SU-DHL-6 (cell line): ENCODE measurements around the gene TICRR.

Experiments used
- H2AFZ ChIP-seq: fragments of 200-600 bp; sonication (generic); 2 replicates; pipeline ENCODE4 v1.6.1; 2014; ENCODE audit warnings: low read depth, mild to moderate bottlenecking, moderate library complexity, mixed read lengths, antibody characterized with exemption, low read length; ENCODE audit not compliant: severe bottlenecking
- H3F3A ChIP-seq: fragments of 200-600 bp; shearing (Covaris generic); 2 replicates; pipeline ENCODE4 v1.6.0; 2016; ENCODE audit warnings: antibody characterized with exemption, mild to moderate bottlenecking; ENCODE audit not compliant: insufficient read depth
- H3K27ac ChIP-seq: fragments of 200-600 bp; sonication (generic); 2 replicates; pipeline ENCODE4 v1.5.1; 2016; ENCODE audit warnings: low read depth, mild to moderate bottlenecking, low read length, moderate library complexity, mixed read lengths
- H3K27me3 ChIP-seq: fragments of 200-600 bp; sonication (generic), shearing (Covaris generic); 2 replicates; pipeline ENCODE4 v1.6.0; 2014; ENCODE audit warnings: mild to moderate bottlenecking, low read length
- H3K36me3 ChIP-seq: fragments of 200-600 bp; sonication (generic); 2 replicates; pipeline ENCODE4 v1.6.1; 2014; ENCODE audit warnings: mild to moderate bottlenecking, low read length, mixed read lengths
- H3K4me2 ChIP-seq: fragments of 300-600, 200-600 bp; shearing (Covaris generic), sonication (generic); 2 replicates; pipeline ENCODE4 v1.6.0; 2014; ENCODE audit warnings: low read length, low read depth, mild to moderate bottlenecking; ENCODE audit not compliant: poor library complexity, severe bottlenecking
- H3K4me3 ChIP-seq: fragments of 200-600 bp; sonication (generic); 2 replicates; pipeline ENCODE4 v1.5.1; 2014; ENCODE audit warnings: antibody characterized with exemption, low read length, mild to moderate bottlenecking, mixed read lengths; ENCODE audit not compliant: insufficient read depth, poor library complexity, severe bottlenecking
- H3K79me2 ChIP-seq: fragments of 200-600 bp; sonication (generic); 2 replicates; pipeline ENCODE4 v1.6.1; 2014; ENCODE audit warnings: mild to moderate bottlenecking, low read length, moderate library complexity; ENCODE audit not compliant: insufficient read depth
- H3K9ac ChIP-seq: fragments of 200-600 bp; sonication (generic); 2 replicates; pipeline ENCODE4 v1.7.0; 2014; ENCODE audit warnings: mild to moderate bottlenecking, low read length
- H3K9me2 ChIP-seq: fragments of 200-600 bp; sonication (generic); replicated peaks from 2 replicates; pipeline ENCODE4 v1.6.1; 2014; ENCODE audit warnings: low read length; ENCODE audit not compliant: insufficient read depth
- H3K9me3 ChIP-seq: fragments of 200-600 bp; sonication (generic); 2 replicates; pipeline ENCODE4 v1.6.1; 2014; ENCODE audit warnings: low read length, mixed read lengths; ENCODE audit not compliant: insufficient read depth
- H4K20me1 ChIP-seq: fragments of 200-600 bp; sonication (generic); 2 replicates; pipeline ENCODE4 v1.6.1; 2014; ENCODE audit warnings: low read depth, mild to moderate bottlenecking, antibody characterized with exemption, low read length, moderate library complexity, mixed read lengths
- EZH2phosphoT487 ChIP-seq: fragments of 200-600 bp; sonication (generic), shearing (Covaris generic); conservative IDR thresholded peaks from 2 replicates; pipeline ENCODE4 v1.6.1; 2018; ENCODE audit warnings: mild to moderate bottlenecking, antibody characterized with exemption, low read length, moderate library complexity, mixed read lengths
- TF ChIP-seq, protein P1 (sequence below): fragments of 200-600 bp; sonication (generic); IDR thresholded peaks from one replicate; pipeline ENCODE4 v1.5.1; 2017; ENCODE audit warnings: antibody characterized with exemption, mild to moderate bottlenecking, low read length, moderate library complexity; ENCODE audit not compliant: insufficient read depth, poor library complexity, severe bottlenecking

The TICRR gene

DNA sequence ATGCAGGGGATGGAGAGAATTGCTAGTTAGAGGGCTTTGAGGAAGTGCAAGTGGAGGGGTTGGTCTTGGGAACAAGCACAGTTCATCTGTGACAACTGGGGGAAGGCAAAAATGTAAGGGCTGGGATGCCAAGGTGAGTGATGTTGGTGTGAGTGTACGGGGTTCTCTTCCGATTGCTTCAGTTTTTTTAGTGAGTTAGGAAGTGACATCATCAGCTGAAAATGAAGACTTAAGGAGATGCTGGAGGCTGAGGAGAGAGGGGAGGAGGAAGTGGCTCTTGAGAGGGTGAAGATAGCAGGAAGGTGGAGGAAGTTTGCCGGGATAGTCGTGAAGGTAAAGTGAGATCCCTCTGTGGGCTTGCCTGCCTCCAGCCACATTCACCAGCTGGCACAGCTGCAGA lies 12.7 kb downstream of the TICRR start:
- no peak overlapping the region for H3K9ac ChIP-seq
- H3K4me3 ChIP-seq = no peak overlapping the region
- no peaks in the 10 kb centered on the region; the same call in 1 of the 2 replicates for H3K79me2 ChIP-seq
- no peaks in the 10 kb centered on the region for H3K9me3 ChIP-seq
- 0 out of 2 replicates have a peak, but pooled peaks cover 4% of the 10 kb centered on the region for H4K20me1 ChIP-seq
- H2AFZ ChIP-seq = no peak overlapping the region
- H3K9me2 ChIP-seq = no peaks in the 10 kb centered on the region
- H3K27me3 ChIP-seq = no peaks in the 10 kb centered on the region
- no peak overlapping the region for H3K4me2 ChIP-seq
- peaks cover 53% of the 10 kb centered on the region for H3K36me3 ChIP-seq
- TF ChIP-seq, protein P1, sequence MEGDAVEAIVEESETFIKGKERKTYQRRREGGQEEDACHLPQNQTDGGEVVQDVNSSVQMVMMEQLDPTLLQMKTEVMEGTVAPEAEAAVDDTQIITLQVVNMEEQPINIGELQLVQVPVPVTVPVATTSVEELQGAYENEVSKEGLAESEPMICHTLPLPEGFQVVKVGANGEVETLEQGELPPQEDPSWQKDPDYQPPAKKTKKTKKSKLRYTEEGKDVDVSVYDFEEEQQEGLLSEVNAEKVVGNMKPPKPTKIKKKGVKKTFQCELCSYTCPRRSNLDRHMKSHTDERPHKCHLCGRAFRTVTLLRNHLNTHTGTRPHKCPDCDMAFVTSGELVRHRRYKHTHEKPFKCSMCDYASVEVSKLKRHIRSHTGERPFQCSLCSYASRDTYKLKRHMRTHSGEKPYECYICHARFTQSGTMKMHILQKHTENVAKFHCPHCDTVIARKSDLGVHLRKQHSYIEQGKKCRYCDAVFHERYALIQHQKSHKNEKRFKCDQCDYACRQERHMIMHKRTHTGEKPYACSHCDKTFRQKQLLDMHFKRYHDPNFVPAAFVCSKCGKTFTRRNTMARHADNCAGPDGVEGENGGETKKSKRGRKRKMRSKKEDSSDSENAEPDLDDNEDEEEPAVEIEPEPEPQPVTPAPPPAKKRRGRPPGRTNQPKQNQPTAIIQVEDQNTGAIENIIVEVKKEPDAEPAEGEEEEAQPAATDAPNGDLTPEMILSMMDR = no peak
- no peak for TF ChIP-seq EZH2phosphoT487
- H3F3A ChIP-seq = no peaks in the 10 kb centered on the region
- H3K27ac ChIP-seq = no peak overlapping the region

DNA sequence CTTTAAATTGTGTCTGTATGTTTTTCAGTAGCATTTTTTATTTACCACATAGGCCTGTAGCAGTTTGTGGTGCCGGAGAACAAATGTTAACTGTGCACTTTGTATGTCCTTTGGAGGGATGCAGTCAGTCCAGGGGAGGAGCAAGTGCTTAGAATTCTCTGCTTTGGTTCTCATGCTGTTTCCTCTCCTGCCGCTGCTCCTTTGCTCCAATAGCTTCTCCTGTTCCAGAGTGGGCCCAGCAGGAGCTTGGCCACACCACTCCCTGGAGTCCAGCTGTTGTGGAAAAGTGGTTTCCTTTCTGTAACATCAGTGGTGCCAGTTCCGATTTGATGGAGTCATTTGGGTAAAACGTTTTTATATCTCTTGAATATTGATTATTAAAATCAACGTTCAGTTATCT lies 16.6 kb downstream of the TICRR start:
- Histone ChIP-seq H3K36me3 (peaks cover 53% of the 10 kb centered on the region), H3K27me3 (no peaks in the 10 kb centered on the region)
- TF ChIP-seq EZH2phosphoT487 = no peak
- TF ChIP-seq, protein P1 = no peak

DNA sequence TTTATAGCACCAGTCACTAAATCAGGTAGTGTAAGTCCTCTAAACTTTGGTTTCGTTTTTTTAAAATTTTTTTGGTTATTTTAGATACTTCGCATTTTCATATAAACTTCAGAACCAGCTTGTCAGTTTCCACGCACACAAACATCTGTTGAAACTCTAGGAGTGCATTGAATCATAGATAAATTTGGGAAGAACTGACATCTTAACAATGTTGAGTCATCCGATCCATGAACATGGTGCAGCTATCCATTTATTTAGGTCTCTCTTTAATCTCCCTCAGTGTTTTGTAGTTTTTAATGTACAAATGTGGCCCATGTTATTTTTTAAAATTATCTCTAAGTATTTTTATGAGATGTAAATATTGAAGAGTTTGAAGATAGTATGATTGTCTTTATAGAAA lies 17.7 kb downstream of the TICRR start:
- Histone ChIP-seq H2AFZ (no peak overlapping the region), H3K9ac (no peak overlapping the region), H3K9me2 (no peaks in the 10 kb centered on the region), H3K4me3 (no peak overlapping the region), H3K79me2 (peaks cover 4% of the 10 kb centered on the region; the same call in 1 of the 2 replicates), H3K9me3 (no peaks in the 10 kb centered on the region), H3K4me2 (no peak overlapping the region), H3F3A (no peaks in the 10 kb centered on the region), H3K36me3 (peaks cover 49% of the 10 kb centered on the region), H3K27ac (no peak overlapping the region), H3K27me3 (no peaks in the 10 kb centered on the region), H4K20me1 (no peaks in the 10 kb centered on the region)
- TF ChIP-seq EZH2phosphoT487 = no peak
- TF ChIP-seq, protein P1 = no peak

More for the DNA sequence above, 16.6 kb downstream of the TICRR start:
- Histone ChIP-seq H3K79me2 (0 out of 2 replicates have a peak, but pooled peaks cover 4% of the 10 kb centered on the region), H3K4me2 (no peak overlapping the region), H3F3A (no peaks in the 10 kb centered on the region), H3K9me3 (no peaks in the 10 kb centered on the region), H3K9me2 (no peaks in the 10 kb centered on the region), H3K27ac (no peak overlapping the region), H3K9ac (no peak overlapping the region), H4K20me1 (no peaks in the 10 kb centered on the region), H3K4me3 (no peak overlapping the region), H2AFZ (no peak overlapping the region)

DNA sequence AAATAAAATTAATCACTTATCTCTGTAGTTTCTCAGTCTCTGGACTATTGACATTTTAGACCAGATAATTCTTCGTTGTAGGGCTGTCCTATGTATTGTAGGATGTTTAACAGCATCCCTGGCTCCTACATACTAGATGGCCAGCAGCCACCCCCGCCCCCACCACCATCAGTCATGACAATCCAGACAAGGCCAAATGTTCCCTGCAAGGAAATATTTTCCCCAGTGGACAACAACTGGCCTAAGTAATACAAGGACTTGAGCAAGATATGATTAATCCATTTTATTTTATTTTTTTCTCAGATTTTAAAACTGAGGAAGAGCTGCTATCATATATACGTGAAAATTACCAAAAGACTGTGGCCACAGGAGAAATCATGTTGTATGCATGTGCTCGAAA lies 23.8 kb downstream of the TICRR start:
- Histone ChIP-seq H4K20me1 (no peaks in the 10 kb centered on the region), H3F3A (no peaks in the 10 kb centered on the region), H3K27me3 (no peaks in the 10 kb centered on the region), H3K9me3 (no peaks in the 10 kb centered on the region), H3K4me2 (no peak overlapping the region), H3K9me2 (no peaks in the 10 kb centered on the region), H3K4me3 (no peak overlapping the region), H2AFZ (no peak overlapping the region), H3K79me2 (peaks cover 4% of the 10 kb centered on the region; the same call in 1 of the 2 replicates), H3K36me3 (peaks cover 73% of the 10 kb centered on the region), H3K9ac (no peak overlapping the region), H3K27ac (no peak overlapping the region)
- TF ChIP-seq EZH2phosphoT487 = no peak
- TF ChIP-seq, protein P1 = no peak
